ENCODE data around the gene ANKRD12. TPM values are rescaled to one million over a fixed set of nuclear protein-coding genes. Genes with fewer than 3 reads are reported as not detected.
"Not testable (repeated sequence)": the region's sequence is repeated elsewhere in the genome, so short reads cannot be mapped to it uniquely, and the experiment has no call there.

ANKRD12 gene
- total RNA-seq = 23.8 and 32.0 TPM in 2 replicates

- DNase-seq (ENCODE audit: low read depth) = peak; percentile 98
- no peak for TF ChIP-seq CTCF (IDR thresholded peaks at IDR 0.05; ENCODE audit: insufficient read depth, low read depth, low read length)
- peak within 1 kb of the TSS; percentile 89 for H3K4me3 ChIP-seq (ENCODE audit: low read depth, low read length)
Observed at GRCh38 chr18:9136315-9137155, at the start of gene ANKRD12. TSS of gene ANKRD12 (plus strand) at chr18:9136781. CDS start at chr18:9182433, 45,652 bp downstream.

DNA sequence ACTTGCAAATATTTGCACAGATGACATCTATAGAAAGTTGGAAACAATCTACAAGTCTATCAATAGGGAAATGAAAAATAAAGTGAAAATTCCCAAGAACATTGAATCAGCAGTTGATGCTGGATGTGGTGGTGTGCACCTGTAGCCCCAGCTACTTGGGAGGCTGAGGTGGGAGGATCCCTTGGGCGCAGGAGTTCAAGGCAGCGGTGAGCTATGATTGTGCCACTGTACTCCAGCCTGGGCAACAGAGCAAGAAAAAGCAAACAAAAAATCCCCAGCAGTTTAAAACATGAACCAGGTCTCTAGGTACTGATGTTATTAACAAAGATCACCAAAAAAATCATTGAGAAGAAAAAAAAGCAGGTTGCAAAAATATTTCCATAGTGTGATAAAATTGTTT, 49.4 kb upstream of the ANKRD12 start:
- no peak for TF ChIP-seq CTCF (IDR thresholded peaks at IDR 0.05; ENCODE audit: insufficient read depth, low read depth, low read length)
- no peak overlapping the region for H3K4me3 ChIP-seq (ENCODE audit: low read depth, low read length)
- DNase-seq (ENCODE audit: low read depth) = no peak

GRCh38 chr18:9088252-9088651, 48.3 kb upstream of the ANKRD12 start:
- TF ChIP-seq CTCF (IDR thresholded peaks at IDR 0.05; ENCODE audit: insufficient read depth, low read depth, low read length) = no peak
- H3K4me3 ChIP-seq (ENCODE audit: low read depth, low read length) = no peak overlapping the region
- no peak for DNase-seq (ENCODE audit: low read depth)

DNA sequence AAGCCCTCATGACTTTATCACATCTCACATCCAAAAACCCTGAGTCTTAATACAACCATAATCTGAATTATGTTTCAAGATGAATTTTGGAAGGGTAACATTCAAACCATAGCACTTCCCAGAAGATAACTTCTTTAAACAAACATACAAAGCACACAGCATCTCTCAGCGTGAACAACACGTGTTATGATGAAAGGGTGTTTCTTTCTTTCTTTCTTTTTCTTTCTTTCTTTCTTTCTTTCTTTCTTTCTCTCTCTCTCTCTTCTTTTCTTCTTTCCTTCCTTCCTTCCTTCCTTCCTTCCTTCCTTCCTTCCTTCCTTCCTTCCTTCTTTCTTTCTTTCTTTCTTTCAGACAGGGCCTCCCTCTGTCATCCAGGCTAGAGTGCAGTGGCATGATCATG, 47.9 kb upstream of the ANKRD12 start:
- H3K4me3 ChIP-seq (ENCODE audit: low read depth, low read length); DNase-seq (ENCODE audit: low read depth): not testable (repeated sequence)

DNA sequence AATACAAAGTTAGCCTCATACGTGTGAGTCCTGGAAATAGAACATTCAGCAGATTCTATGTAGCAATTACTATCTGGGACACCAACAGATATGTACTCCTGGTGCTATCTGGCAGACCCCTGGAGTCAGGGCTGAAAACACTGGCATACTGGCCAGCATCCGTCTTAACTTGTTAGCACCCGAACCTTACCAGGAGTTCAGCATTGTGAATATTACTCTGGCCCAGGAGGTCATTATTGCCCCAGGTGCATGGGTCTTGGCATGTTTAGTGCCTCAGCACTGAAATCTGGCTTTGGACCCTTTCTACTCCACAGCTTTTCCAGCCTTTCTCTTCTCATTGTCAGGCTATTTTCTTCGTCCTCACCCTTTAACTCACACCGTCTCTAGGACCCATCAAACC, 46.0 kb upstream of the ANKRD12 start:
- no peak for DNase-seq (ENCODE audit: low read depth)

GRCh38 chr18:9091066-9091476, 45.5 kb upstream of the ANKRD12 start:
- H3K4me3 ChIP-seq (ENCODE audit: low read depth, low read length) = no peak overlapping the region
- DNase-seq (ENCODE audit: low read depth) = no peak
- no peak for TF ChIP-seq CTCF (IDR thresholded peaks at IDR 0.05; ENCODE audit: insufficient read depth, low read depth, low read length)

More for the DNA sequence above, 46.0 kb upstream of the ANKRD12 start:
- no peak for TF ChIP-seq CTCF (IDR thresholded peaks at IDR 0.05; ENCODE audit: insufficient read depth, low read depth, low read length)
- H3K4me3 ChIP-seq (ENCODE audit: low read depth, low read length) = no peak overlapping the region

DNA sequence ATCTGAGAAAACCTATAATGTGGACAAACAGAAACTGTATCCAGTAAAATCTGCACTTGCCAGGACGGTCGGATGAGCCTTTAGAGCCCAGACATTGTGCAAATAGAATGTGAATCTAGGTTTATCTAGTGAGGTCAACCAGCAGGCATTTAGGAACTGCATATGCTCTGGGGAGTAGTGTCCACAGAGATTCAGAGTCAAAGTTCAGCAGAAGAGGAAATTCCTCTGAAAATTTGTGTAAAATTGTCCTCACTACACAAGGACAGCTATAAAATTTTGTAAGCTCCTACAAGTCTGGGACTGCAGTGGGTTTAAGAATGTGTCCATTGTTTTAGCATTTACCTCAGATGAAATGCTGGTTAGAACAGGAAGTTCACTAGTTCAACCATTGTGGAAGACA, 43.9 kb upstream of the ANKRD12 start:
- no peak overlapping the region for H3K4me3 ChIP-seq (ENCODE audit: low read depth, low read length)
- peak; percentile 70 for DNase-seq (ENCODE audit: low read depth)
- no peak for TF ChIP-seq CTCF (IDR thresholded peaks at IDR 0.05; ENCODE audit: insufficient read depth, low read depth, low read length)

DNA sequence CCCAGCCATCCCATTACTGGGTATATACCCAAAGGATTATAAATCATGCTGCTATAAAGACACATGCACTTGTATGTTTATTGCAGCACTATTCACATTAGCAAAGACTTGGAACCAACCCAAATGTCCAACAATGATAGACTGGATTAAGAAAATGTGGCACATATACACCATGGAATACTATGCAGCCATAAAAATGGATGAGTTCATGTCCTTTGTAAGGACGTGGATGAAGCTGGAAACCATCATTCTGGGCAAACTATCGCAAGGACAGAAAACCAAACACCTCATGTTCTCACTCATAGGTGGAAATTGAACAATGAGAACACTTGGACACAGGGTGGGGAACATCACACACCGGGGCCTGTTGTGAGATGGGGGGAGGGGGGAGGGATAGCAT, 43.5 kb upstream of the ANKRD12 start:
- not testable (repeated sequence) for H3K4me3 ChIP-seq (ENCODE audit: low read depth, low read length); DNase-seq (ENCODE audit: low read depth)
